DOHH2 (cell line): ENCODE measurements around the gene LGR5.
"Not testable (repeated sequence)": the region's sequence is repeated elsewhere in the genome, so short reads cannot be mapped to it uniquely, and the experiment has no call there.

ENCODE experiments used
- H3F3A ChIP-seq: fragments of 200-600 bp; sonication (generic), shearing (Covaris generic); 2 replicates; pipeline ENCODE4 v1.6.0; 2016; ENCODE audit warnings: antibody characterized with exemption, mild to moderate bottlenecking; ENCODE audit not compliant: control insufficient read depth, insufficient read depth
- H3K27ac ChIP-seq: fragments of 200-600 bp; sonication (generic); 2 replicates; pipeline ENCODE4 v1.5.1; 2014; ENCODE audit warnings: low read depth, mild to moderate bottlenecking, low read length, moderate library complexity
- H3K27me3 ChIP-seq: fragments of 200-600 bp; sonication (generic); 2 replicates; pipeline ENCODE4 v1.6.1; 2014; ENCODE audit warnings: mild to moderate bottlenecking, low read length, mixed read lengths; ENCODE audit not compliant: control insufficient read depth
- H3K36me3 ChIP-seq: fragments of 200-600 bp; sonication (generic); 2 replicates; pipeline ENCODE4 v1.6.1; 2014; ENCODE audit warnings: mild to moderate bottlenecking, low read length, moderate library complexity, mixed read lengths; ENCODE audit not compliant: control insufficient read depth
- H3K4me1 ChIP-seq: fragments of 200-600 bp; sonication (generic); 2 replicates; pipeline ENCODE4 v1.6.1; 2014; ENCODE audit warnings: mild to moderate bottlenecking, low read length, mixed read lengths; ENCODE audit not compliant: control insufficient read depth
- H3K4me2 ChIP-seq: fragments of 200-600 bp; sonication (generic); 2 replicates; pipeline ENCODE4 v1.6.0; 2014; ENCODE audit warnings: mild to moderate bottlenecking, low read length, moderate library complexity
- H3K4me3 ChIP-seq: fragments of 200-600 bp; sonication (generic); 2 replicates; pipeline ENCODE4 v1.5.1; 2014; ENCODE audit warnings: mild to moderate bottlenecking, low read length, mixed read lengths
- H3K79me2 ChIP-seq: fragments of 200-600 bp; sonication (generic); 2 replicates; pipeline ENCODE4 v1.6.1; 2014; ENCODE audit warnings: mild to moderate bottlenecking, low read length, mixed read lengths; ENCODE audit not compliant: control insufficient read depth
- H3K9me2 ChIP-seq: fragments of 200-600 bp; sonication (generic); replicated peaks from 2 replicates; pipeline ENCODE4 v1.6.1; 2014; ENCODE audit warnings: mild to moderate bottlenecking, low read length, mixed read lengths; ENCODE audit not compliant: control insufficient read depth
- H3K9me3 ChIP-seq: fragments of 200-600 bp; sonication (generic); 2 replicates; pipeline ENCODE4 v1.6.1; 2014; ENCODE audit warnings: antibody characterized with exemption, low read length, mixed read lengths; ENCODE audit not compliant: control insufficient read depth, insufficient read depth
- H4K20me1 ChIP-seq: fragments of 200-600 bp; sonication (generic); 2 replicates; pipeline ENCODE4 v1.6.0; 2014; ENCODE audit warnings: low read depth, mild to moderate bottlenecking, antibody characterized with exemption, low read length, moderate library complexity; ENCODE audit not compliant: control insufficient read depth, insufficient read depth
- EZH2phosphoT487 ChIP-seq: fragments of 200-600 bp; sonication (generic); IDR thresholded peaks from 2 replicates; pipeline ENCODE4 v1.6.1; 2017; ENCODE audit warnings: borderline replicate concordance, mild to moderate bottlenecking, antibody characterized with exemption, low read length, moderate library complexity, mixed read lengths
- TF ChIP-seq, protein P1 (sequence below): fragments of 200-600 bp; sonication (generic); IDR thresholded peaks from one replicate; pipeline ENCODE4 v1.5.1; 2014; ENCODE audit warnings: antibody characterized with exemption, mild to moderate bottlenecking, low read depth, low read length; ENCODE audit not compliant: poor library complexity, severe bottlenecking

The LGR5 gene

DNA sequence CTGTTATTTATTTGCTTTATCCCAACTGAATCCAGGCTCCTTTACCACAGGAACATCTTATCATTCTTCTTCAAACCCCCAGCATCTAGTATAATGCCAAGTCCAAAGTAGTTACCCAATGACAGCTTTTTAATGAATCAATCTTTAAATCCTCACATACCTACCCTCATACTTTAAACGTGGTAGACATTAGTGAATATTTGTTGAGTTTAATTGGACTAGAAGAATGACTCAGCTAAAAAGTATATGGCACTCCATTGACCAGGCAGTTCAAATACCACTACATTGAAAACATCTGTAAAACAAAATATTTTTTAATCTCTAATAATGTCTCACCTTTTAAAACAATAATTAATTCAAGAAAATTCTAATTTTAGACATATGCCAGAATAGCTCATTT lies 125.9 kb downstream of the LGR5 start:
- H3K9me2 ChIP-seq, result no peaks in the 10 kb centered on the region
- no peaks in the 10 kb centered on the region for H3K9me3 ChIP-seq
- TF ChIP-seq, protein P1, sequence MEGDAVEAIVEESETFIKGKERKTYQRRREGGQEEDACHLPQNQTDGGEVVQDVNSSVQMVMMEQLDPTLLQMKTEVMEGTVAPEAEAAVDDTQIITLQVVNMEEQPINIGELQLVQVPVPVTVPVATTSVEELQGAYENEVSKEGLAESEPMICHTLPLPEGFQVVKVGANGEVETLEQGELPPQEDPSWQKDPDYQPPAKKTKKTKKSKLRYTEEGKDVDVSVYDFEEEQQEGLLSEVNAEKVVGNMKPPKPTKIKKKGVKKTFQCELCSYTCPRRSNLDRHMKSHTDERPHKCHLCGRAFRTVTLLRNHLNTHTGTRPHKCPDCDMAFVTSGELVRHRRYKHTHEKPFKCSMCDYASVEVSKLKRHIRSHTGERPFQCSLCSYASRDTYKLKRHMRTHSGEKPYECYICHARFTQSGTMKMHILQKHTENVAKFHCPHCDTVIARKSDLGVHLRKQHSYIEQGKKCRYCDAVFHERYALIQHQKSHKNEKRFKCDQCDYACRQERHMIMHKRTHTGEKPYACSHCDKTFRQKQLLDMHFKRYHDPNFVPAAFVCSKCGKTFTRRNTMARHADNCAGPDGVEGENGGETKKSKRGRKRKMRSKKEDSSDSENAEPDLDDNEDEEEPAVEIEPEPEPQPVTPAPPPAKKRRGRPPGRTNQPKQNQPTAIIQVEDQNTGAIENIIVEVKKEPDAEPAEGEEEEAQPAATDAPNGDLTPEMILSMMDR, result no peak
- TF ChIP-seq EZH2phosphoT487, result no peak
- no peaks in the 10 kb centered on the region for H3K36me3 ChIP-seq
- H3K27ac ChIP-seq, result no peak overlapping the region
- no peaks in the 10 kb centered on the region for H3F3A ChIP-seq
- H3K4me1 ChIP-seq, result no peaks in the 10 kb centered on the region
- no peak overlapping the region for H3K4me2 ChIP-seq
- 0 out of 2 replicates have a peak, but pooled peaks cover 3% of the 10 kb centered on the region for H3K27me3 ChIP-seq
- no peak overlapping the region for H3K4me3 ChIP-seq
- H4K20me1 ChIP-seq, result no peaks in the 10 kb centered on the region
- H3K79me2 ChIP-seq, result no peaks in the 10 kb centered on the region

DNA sequence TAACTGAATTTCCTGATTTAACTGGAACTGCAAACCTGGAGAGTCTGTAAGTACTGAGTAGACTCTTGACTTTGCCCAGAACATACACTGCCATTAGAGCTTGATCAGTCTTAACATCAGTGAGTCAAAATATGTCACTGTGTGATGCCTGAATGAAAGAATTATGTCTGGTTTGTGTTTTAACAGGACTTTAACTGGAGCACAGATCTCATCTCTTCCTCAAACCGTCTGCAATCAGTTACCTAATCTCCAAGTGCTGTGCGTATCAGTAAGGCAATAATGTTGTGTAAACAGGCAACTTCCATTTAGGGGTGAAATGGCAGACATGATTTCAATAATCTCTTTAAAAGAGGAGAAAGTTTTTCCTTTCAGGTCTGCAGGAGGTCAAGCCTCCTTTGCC lies 127.1 kb downstream of the LGR5 start:
- Histone ChIP-seq H3K4me3 (no peak overlapping the region), H3K4me1 (no peaks in the 10 kb centered on the region), H4K20me1 (no peaks in the 10 kb centered on the region), H3K4me2 (no peak overlapping the region), H3K79me2 (no peaks in the 10 kb centered on the region), H3K27me3 (peaks cover 6% of the 10 kb centered on the region; the same call in 1 of the 2 replicates), H3K9me3 (no peaks in the 10 kb centered on the region), H3K36me3 (no peaks in the 10 kb centered on the region), H3K27ac (no peak overlapping the region), H3F3A (no peaks in the 10 kb centered on the region), H3K9me2 (no peaks in the 10 kb centered on the region)
- TF ChIP-seq, protein P1, result no peak
- no peak for TF ChIP-seq EZH2phosphoT487

DNA sequence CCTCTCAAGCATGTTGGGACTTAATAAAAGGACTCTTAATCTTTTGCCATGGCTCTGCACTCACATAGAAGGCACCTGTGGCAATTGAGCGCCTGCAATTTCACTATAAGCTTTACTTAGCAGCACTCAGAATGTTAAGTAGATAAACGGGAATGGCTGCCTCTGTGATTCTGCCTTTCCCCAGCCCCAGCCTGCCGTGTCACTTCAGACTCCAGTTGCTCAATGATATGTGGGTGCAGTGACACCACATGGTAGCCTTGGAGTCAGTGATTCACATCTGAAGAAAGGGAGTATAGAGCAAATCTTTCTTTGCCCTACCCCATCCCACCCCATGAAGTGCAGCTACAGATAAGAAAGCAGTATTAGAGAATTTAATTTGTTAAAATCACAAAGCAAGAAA lies 127.9 kb downstream of the LGR5 start:
- Histone ChIP-seq H3K27me3 (peaks cover 6% of the 10 kb centered on the region; the same call in 1 of the 2 replicates), H3K9me2 (no peaks in the 10 kb centered on the region), H3K79me2 (no peaks in the 10 kb centered on the region), H4K20me1 (no peaks in the 10 kb centered on the region), H3K4me2 (no peak overlapping the region), H3K9me3 (no peaks in the 10 kb centered on the region), H3K36me3 (no peaks in the 10 kb centered on the region), H3K27ac (no peak overlapping the region), H3F3A (no peaks in the 10 kb centered on the region), H3K4me3 (no peak overlapping the region), H3K4me1 (no peaks in the 10 kb centered on the region)
- TF ChIP-seq EZH2phosphoT487, result no peak
- TF ChIP-seq, protein P1, result no peak

DNA sequence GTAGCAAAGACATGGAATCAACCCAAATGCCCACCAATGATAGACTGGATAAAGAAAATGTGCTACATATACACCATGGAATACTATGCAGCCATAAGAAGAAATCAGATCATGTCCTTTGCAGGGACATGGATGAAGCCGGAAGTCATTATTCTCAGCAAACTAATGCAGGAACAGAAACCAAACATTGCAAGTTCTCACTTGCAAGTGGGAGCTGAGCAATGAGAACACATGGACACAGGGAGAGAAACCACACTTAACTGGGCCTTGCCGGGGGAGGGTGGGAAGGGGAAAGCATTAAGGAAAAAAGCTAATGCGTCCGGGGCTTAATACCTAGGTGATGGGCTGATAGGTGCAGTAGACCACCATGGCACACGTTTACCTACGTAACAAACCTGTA lies 130.3 kb downstream of the LGR5 start:
- H3K4me1 ChIP-seq, H4K20me1 ChIP-seq, H3K4me3 ChIP-seq, H3K9me3 ChIP-seq, H3K9me2 ChIP-seq, H3K79me2 ChIP-seq, H3K4me2 ChIP-seq, H3K27me3 ChIP-seq, H3K36me3 ChIP-seq, H3F3A ChIP-seq, H3K27ac ChIP-seq: not testable (repeated sequence)
